Gastroesophageal sphincter (tissue), 3 donors: Measurements from ENCODE around the gene PPM1H.

Source experiments
- CTCF ChIP-seq, 4 experiments: fragments of 200-600 bp in 2 of 4; fragments of 450-650 bp in 2 of 4; sonication (generic) in 1 of 4; IDR thresholded peaks; one replicate each; pipeline ENCODE4 v1.5.1; 2017 to 2019; ENCODE audit warnings: antibody characterized with exemption in 4 of 4, mild to moderate bottlenecking in 2 of 4, moderate library complexity in 2 of 4
- EP300 ChIP-seq: sonication (generic); formaldehyde crosslinking; IDR thresholded peaks from one replicate; pipeline ENCODE4 v1.6.1; 2017; ENCODE audit warnings: antibody characterized with exemption, mild to moderate bottlenecking
- POLR2AphosphoS5 ChIP-seq: sonication (generic); formaldehyde crosslinking; IDR thresholded peaks from one replicate; pipeline ENCODE4 v1.6.1; 2017; ENCODE audit warnings: antibody characterized with exemption

- TF ChIP-seq CTCF (IDR thresholded peaks at IDR 0.05) (no peak), POLR2AphosphoS5 (no peak), EP300 (no peak)
Measured at GRCh38 chr12:62763312-62763711, 171.6 kb downstream of the PPM1H start.
